GM12801 (cell line): ENCODE results near the gene ZC3H15.

ENCODE experiments used
- CTCF ChIP-seq: IDR thresholded peaks from one replicate; pipeline ENCODE4 v1.5.1; 2011; ENCODE audit warnings: control low read depth; ENCODE audit not compliant: insufficient read length; ENCODE audit errors: extremely low read depth

Gene ZC3H15

GRCh38 chr2:186484062-186484735 lies 1.9 kb upstream of the ZC3H15 start:
- no peak for TF ChIP-seq CTCF

GRCh38 chr2:186485576-186485870 lies 537 bp upstream of the ZC3H15 start:
- TF ChIP-seq CTCF, result no peak

GRCh38 chr2:186486651-186487647 lies 889 bp downstream of the ZC3H15 start:
- no peak for TF ChIP-seq CTCF

GRCh38 chr2:186493564-186494085 lies 7.6 kb downstream of the ZC3H15 start:
- TF ChIP-seq CTCF, result no peak

- no peak for TF ChIP-seq CTCF
These were observed 10.3 kb downstream of the ZC3H15 start for GRCh38 chr2:186496401-186496800.

- TF ChIP-seq CTCF, result no peak
These were observed 11.9 kb downstream of the ZC3H15 start for GRCh38 chr2:186497928-186498327.

GRCh38 chr2:186498834-186499233 lies 12.8 kb downstream of the ZC3H15 start:
- TF ChIP-seq CTCF, result no peak
